ENCODE data around the gene PDE8A.
A peak's percentile ranks its signal among the peaks of the same experiment; 100 is the strongest.

The PDE8A gene

GRCh38 chr15:84976746-84977345 lies 4.8 kb upstream of the PDE8A start:
- no peaks in the 10 kb centered on the region for H3K4me1 ChIP-seq (ENCODE audit: low read length)
- H3K4me3 ChIP-seq (ENCODE audit: low read length) = no peak overlapping the region
- H3F3A ChIP-seq (ENCODE audit: insufficient read depth, low read length) = 0 out of 2 replicates have a peak, but pooled peaks cover 3% of the 10 kb centered on the region
- no peaks in the 10 kb centered on the region for H3K79me2 ChIP-seq (ENCODE audit: low read length)
- no peak for TF ChIP-seq EZH2phosphoT487 (IDR thresholded peaks at IDR 0.05; ENCODE audit: low read length)
- no peak for TF ChIP-seq EZH2 (optimal IDR thresholded peaks at IDR 0.05; ENCODE audit: low read depth, low read length)
- TF ChIP-seq CTCF (IDR thresholded peaks at IDR 0.05; ENCODE audit: low read length) = no peak
- no peaks in the 10 kb centered on the region for H3K36me3 ChIP-seq (replicated peaks; ENCODE audit: insufficient read depth, low read length)
- H3K9me3 ChIP-seq (replicated peaks; ENCODE audit: insufficient read depth, low read length) = no peaks in the 10 kb centered on the region
- no peak overlapping the region for H2AFZ ChIP-seq (ENCODE audit: low read length)
- H3K27me3 ChIP-seq (replicated peaks; ENCODE audit: insufficient read depth, low read length) = no peaks in the 10 kb centered on the region
- no peak overlapping the region for H3K9ac ChIP-seq (ENCODE audit: low read length)
- H3K27ac ChIP-seq (ENCODE audit: low read length) = no peak overlapping the region
- no peak for DNase-seq
- no peak overlapping the region for H3K4me2 ChIP-seq (ENCODE audit: low read depth, low read length)
- H3K9me2 ChIP-seq (replicated peaks; ENCODE audit: insufficient read depth, low read length) = no peaks in the 10 kb centered on the region
- no peaks in the 10 kb centered on the region for H4K20me1 ChIP-seq (ENCODE audit: insufficient read depth, low read length)

GRCh38 chr15:84979651-84980050 lies 2.0 kb upstream of the PDE8A start:
- Histone ChIP-seq H3K9me3 (replicated peaks; ENCODE audit: insufficient read depth, low read length) (no peaks in the 10 kb centered on the region), H3K4me1 (ENCODE audit: low read length) (no peaks in the 10 kb centered on the region; the same call in 1 of the 2 replicates), H3K4me2 (ENCODE audit: low read depth, low read length) (peak overlapping the region; percentile 82; the same call in 1 of the 2 replicates), H3K36me3 (replicated peaks; ENCODE audit: insufficient read depth, low read length) (no peaks in the 10 kb centered on the region), H3F3A (ENCODE audit: insufficient read depth, low read length) (0 out of 2 replicates have a peak, but pooled peaks cover 3% of the 10 kb centered on the region), H3K79me2 (ENCODE audit: low read length) (peaks cover 3% of the 10 kb centered on the region; the same call in 1 of the 2 replicates), H3K9ac (ENCODE audit: low read length) (no peak overlapping the region), H3K9me2 (replicated peaks; ENCODE audit: insufficient read depth, low read length) (no peaks in the 10 kb centered on the region), H3K27ac (ENCODE audit: low read length) (no peak overlapping the region), H3K27me3 (replicated peaks; ENCODE audit: insufficient read depth, low read length) (no peaks in the 10 kb centered on the region), H2AFZ (ENCODE audit: low read length) (peak overlapping the region; percentile 94), H4K20me1 (ENCODE audit: insufficient read depth, low read length) (no peaks in the 10 kb centered on the region), H3K4me3 (ENCODE audit: low read length) (peak overlapping the region; percentile 97; the same call in 1 of the 2 replicates)
- no peak for DNase-seq
- TF ChIP-seq CTCF (IDR thresholded peaks at IDR 0.05; ENCODE audit: low read length) (no peak), EZH2 (optimal IDR thresholded peaks at IDR 0.05; ENCODE audit: low read depth, low read length) (no peak), EZH2phosphoT487 (IDR thresholded peaks at IDR 0.05; ENCODE audit: low read length) (no peak)

- Histone ChIP-seq H3K79me2 (ENCODE audit: low read length) (peaks cover 4% of the 10 kb centered on the region; the same call in 1 of the 2 replicates), H3K9me3 (replicated peaks; ENCODE audit: insufficient read depth, low read length) (no peaks in the 10 kb centered on the region), H3K4me3 (ENCODE audit: low read length) (peak overlapping the region; percentile 97), H3K9ac (ENCODE audit: low read length) (peak overlapping the region; percentile 85), H3K27ac (ENCODE audit: low read length) (peak overlapping the region; percentile 91), H3K9me2 (replicated peaks; ENCODE audit: insufficient read depth, low read length) (no peaks in the 10 kb centered on the region), H3K27me3 (replicated peaks; ENCODE audit: insufficient read depth, low read length) (no peaks in the 10 kb centered on the region), H3K36me3 (replicated peaks; ENCODE audit: insufficient read depth, low read length) (no peaks in the 10 kb centered on the region), H4K20me1 (ENCODE audit: insufficient read depth, low read length) (no peaks in the 10 kb centered on the region), H3K4me2 (ENCODE audit: low read depth, low read length) (peak overlapping the region; percentile 82), H3F3A (ENCODE audit: insufficient read depth, low read length) (0 out of 2 replicates have a peak, but pooled peaks cover 3% of the 10 kb centered on the region), H3K4me1 (ENCODE audit: low read length) (no peaks in the 10 kb centered on the region; the same call in 1 of the 2 replicates), H2AFZ (ENCODE audit: low read length) (peak overlapping the region; percentile 94)
- TF ChIP-seq EZH2 (optimal IDR thresholded peaks at IDR 0.05; ENCODE audit: low read depth, low read length) (no peak), CTCF (IDR thresholded peaks at IDR 0.05; ENCODE audit: low read length) (no peak), EZH2phosphoT487 (IDR thresholded peaks at IDR 0.05; ENCODE audit: low read length) (no peak)
- peak; percentile 86 for DNase-seq
Observed at GRCh38 chr15:84980196-84981053, 1.2 kb upstream of the PDE8A start.
